Bone marrow (tissue), 2 donors: ENCODE measurements around the gene TM6SF1.
"Not testable (repeated sequence)": the region's sequence is repeated elsewhere in the genome, so short reads cannot be mapped to it uniquely, and the experiment has no call there.

ENCODE experiments used
- DNase-seq, 2 donors: peaks; one replicate each; lab custom pipeline; 2025; lab: John Stamatoyannopoulos, UW

Gene TM6SF1

DNA sequence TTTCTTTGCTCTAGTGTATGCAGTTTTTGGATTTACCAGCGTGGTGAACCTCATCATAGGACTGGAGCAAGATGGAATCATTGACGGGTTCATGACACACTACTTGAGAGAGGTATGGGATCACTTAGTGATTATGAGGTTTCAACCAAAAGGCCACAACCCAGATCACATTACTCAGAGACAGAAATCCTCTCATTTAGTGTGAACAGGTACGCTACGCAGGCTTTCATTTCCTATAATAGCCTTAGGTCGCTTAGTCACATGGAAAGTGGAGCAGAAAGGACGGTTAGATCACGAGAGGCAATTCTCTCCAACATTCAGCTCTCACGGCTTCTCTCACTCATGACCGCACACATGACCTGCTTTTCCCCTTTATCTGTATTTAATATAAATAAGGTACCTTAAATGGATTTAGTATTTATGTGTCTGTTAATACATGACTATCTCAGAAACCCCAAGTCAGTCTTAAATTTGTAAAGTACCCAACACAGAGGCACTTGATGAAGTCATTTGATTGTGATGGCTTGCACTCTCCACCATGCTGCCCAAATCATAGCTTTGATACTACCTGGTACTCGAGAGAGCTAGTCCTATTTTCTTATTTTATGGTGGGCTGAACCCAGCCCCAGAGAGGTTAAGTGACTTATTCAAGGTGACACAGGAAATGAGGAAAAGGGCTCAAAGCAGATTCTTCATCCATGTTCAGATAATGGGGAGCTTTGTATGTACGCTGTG, 8.6 kb downstream of the TM6SF1 start:
- no peak for DNase-seq

GRCh38 chr15:83118291-83118827, 10.9 kb downstream of the TM6SF1 start:
- DNase-seq = no peak

- no peak for DNase-seq
These were observed 11.5 kb downstream of the TM6SF1 start for GRCh38 chr15:83118968-83119367.

DNA sequence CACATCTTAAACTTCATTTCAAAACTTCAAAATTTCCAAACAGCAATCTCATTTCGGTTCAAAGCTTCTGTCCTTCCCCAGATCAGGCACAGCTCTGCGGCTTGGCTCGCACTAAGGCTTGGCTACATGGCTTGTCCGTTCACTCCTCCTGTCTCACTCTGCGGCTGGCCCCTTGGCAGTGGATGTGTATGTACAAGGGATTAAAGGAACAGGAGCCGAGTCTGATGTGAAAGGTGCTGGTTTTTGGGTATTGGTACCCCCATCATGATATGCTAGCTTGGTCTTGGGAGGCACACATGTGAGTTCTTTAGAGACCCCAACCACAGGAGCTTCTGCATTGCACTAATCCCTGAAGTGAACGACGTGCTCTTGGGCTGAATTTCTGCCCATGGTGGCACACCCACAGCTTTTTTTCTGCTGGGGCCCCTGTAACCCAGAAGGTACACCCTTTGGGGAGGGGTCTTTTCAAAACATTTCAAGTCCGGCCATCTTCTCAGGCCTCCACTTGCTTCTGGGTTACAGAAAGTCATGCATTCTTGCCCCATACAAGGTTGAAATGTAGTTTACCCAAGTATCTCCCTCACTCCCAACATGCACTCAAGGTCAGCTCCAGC, 12.6 kb downstream of the TM6SF1 start:
- DNase-seq = no peak

- no peak for DNase-seq
These were observed 16.1 kb downstream of the TM6SF1 start for GRCh38 chr15:83123529-83123928.

- DNase-seq = no peak
These were observed 20.2 kb downstream of the TM6SF1 start for GRCh38 chr15:83127547-83128150.

- no peak for DNase-seq
These were observed 22.3 kb downstream of the TM6SF1 start for GRCh38 chr15:83129791-83130190.

GRCh38 chr15:83132861-83133523, 25.5 kb downstream of the TM6SF1 start:
- no peak for DNase-seq

DNA sequence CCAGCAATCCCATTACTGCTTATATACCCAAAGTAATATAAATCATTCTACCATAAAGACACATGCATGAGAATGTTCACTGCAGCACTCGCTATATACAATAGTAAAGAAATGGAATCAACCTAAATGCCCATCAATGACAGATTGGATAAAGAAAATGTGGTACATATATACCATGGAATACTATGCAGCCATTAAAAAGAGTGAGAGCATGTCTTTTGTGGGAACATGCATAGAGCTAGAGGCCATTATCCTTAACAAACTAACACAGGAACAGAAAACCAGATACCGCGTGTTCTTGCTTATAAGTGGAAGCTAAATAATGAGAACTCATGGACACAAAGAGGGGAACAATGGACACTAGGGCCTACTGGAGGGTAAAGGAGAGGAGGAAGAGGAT, 34.7 kb downstream of the TM6SF1 start:
- DNase-seq = not testable (repeated sequence)

- no peak for DNase-seq
These were observed 37.3 kb downstream of the TM6SF1 start for GRCh38 chr15:83144771-83145170.

DNA sequence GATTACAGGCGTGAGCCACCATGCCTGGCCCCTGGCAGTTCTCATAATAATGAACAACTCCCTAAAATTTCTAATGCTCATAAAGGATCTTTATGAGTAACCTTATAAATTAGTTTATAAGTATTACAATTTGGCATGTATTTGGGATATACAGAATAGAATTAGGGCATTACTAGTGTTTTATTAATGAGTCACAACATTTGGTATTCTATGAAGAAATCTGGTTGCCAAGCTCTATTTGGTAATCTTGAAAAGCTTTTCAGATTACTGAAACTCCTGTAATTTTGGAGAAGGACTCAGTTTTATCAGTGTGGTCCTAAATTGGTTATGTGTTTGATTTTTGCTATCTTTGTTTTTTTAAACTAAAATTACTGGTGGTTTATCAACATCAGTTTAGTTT, 45.8 kb downstream of the TM6SF1 start:
- DNase-seq = no peak

- DNase-seq = no peak
These were observed 48.5 kb downstream of the TM6SF1 start for GRCh38 chr15:83155942-83156341.

- DNase-seq = no peak
These were observed 50.9 kb downstream of the TM6SF1 start for GRCh38 chr15:83158393-83158792.

DNA sequence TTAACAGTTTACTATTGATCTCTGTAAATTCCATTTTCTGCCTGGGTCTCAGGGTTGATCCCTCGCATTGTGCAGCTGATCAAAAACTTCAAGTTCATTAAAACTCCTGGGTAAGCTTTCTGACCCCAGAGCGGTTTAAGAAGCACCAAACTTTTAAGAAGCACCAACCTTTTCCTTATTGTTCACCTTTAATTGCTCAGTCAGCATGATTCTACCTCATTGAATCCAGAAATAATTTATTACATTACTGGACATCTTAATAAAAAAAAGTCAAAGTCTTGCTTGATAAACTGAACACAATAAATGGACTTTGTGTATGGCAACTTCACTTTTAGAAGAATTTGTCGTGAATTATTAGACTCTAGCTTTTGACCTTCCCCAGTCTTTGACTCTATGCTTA, 53.3 kb downstream of the TM6SF1 start:
- no peak for DNase-seq

DNA sequence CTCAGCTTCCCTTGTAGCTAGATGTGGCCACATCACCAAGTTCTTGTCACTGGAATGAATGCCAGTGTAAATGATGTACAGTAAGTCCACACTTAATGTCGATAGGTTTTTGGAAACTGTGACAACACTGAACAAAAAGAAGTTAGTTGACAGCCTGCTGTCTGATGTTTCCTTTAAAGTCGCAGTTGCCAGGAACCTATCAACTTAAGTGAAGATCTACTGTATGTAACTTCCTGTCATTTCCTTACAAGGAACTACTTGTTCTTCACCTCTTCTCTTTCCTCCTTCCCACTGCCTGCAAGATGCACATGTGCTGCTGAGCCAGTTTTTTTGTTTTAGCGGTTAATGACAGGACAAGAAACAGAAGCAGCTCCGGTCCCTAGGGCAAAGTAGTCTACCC, 55.6 kb downstream of the TM6SF1 start:
- DNase-seq = no peak

DNA sequence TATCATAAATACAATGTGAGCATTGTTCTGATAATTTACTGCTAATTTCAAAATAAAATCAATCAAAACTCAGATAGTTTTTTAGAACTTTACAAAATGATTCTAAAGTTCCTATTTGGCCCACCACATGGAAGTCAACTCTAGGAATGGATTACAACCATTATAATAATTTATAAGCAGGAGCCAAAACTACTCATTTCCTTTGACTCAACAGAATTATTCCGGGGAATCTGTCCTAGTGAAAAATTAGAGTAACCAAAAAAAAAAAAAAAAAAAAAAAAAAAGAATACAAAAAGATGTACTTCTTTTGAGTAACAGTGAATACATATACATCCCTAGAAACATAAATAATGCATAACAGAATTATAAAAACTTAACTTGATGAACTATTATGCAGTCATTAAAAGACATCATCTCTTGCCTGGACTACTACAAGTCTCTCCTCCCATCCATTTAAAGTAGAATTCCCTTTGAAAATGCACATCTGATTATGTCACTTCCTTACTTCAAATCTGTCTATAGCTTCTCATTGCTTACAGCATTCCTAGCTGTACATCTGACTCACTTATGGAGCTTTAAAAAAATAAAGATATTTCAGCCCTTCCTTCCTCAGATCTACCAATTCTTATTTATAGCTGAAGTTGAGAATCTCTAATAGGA, 56.8 kb downstream of the TM6SF1 start:
- no peak for DNase-seq

DNA sequence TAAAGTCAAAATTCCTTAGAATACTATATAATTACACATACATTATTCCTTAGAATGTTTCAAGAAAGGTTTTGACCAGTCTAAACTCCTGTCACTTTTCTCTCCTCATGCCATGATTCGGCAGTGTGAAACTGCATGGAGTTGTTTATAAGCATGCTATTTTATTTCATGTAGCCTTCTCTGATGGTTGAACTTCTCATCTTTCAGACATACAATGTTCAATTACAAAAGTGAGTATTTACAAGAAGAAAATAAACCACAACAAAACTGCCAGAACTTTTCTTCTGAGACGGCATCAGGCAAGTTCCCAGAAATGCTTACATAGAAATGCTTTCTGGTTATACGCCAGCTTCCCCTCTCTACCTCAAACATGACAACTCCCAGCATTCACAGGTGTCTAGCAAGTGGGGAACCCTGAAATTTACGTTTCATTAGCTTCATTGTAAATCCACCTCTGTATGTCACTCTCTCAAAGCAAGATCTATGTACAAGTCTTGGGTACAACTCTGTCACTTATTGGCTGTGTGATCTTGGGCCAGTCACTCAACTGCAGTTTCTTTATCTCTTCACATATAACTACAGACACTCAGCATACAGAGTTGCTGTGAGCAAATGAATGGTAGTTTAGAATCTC, 57.4 kb downstream of the TM6SF1 start:
- DNase-seq = no peak

DNA sequence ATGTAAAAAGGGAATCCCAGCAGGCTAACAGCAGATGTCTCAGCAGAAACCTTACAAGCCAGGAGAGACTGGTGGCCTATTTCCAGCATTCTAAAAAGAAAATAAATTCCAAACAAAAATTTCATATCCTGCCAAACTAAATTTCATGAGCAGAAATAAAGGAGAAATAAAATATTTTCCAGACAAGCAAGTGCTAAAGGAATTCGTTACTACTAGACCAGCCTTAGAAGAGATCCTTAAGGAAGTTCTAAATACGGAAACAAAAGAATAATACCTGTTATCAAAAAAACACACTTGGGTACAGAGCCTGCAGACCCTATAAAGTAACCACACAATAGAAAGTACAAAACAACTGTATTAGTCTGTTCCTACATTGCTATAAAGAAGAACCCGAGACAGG, 58.8 kb downstream of the TM6SF1 start:
- no peak for DNase-seq

DNA sequence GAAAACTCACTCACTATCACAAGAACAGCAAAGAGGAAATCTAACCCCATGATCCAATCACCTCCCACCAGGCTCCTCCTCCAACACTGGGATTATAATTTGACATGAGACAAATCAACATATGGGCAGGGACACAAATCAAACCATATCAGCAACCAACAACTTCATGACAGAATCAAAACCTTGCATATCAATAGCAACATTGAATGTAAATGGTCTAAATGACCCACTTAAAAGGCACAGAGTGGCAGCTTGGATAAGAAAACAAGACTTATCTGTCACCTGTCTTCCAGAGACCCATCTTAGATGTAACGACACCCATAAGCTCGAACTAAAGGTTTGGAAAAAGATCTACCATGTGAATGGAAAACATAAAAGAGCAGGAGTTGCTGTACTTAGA, 59.4 kb downstream of the TM6SF1 start:
- no peak for DNase-seq

DNA sequence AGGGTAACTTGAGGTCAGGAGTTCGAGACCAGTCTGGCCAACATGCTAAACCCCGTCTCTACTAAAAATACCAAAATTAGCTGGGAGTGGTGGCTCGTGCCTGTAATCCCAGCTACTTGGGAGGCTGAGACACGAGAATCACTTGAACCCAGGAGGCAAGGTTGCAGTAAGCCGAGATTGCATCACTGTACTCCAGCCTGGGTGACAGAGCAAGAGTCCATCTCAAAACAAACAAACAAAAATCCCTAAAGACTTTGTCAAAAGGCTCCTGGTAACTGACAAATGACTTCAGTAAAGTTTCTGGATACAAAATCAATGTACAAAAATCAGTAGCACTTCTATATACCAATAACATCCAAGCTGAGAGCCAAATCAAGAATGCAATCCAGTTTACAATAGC, 62.1 kb downstream of the TM6SF1 start:
- DNase-seq = not testable (repeated sequence)

DNA sequence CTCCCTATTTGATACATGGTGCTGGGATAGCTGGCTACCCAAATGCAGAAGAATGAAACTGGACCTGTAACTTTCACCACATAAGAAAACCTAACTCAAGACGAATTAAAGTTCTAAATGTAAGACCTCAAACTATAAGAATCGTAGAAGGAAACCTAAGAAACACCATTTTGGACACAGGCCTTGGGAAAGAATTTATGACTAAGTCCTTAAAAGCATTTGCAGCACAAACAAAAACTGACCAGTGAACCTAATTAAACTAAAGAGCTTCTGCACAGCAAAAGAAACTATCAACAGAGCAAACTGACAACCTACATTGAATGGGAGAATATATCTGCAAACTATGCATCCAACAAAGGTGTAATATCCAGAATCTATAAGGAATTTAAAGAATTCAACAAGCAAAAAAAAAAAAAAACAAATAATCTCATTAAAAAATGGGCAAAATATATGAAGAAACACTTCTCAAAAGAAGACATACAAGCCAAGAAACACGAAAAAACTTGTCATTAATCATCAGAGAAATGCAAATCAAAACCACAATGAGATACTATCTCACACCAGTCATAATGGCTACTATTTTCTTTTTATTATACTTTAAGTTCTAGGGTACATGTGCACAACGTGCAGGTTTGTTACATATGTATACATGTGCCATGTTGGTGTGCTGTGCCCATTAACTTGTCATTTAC, 63.2 kb downstream of the TM6SF1 start:
- no peak for DNase-seq
